Skeletal muscle cell (primary cell): ENCODE results near the gene KLK5.
"Not testable (repeated sequence)": the region's sequence is repeated elsewhere in the genome, so short reads cannot be mapped to it uniquely, and the experiment has no call there.

Source experiments
- DNase-seq: peaks from one replicate; pipeline ENCODE4 v3.0.0-alpha.2; 2010; ENCODE audit warnings: low read depth
- H3K4me3 ChIP-seq: 2 replicates; pipeline ENCODE4 v1.5.1; 2011; ENCODE audit warnings: low read depth, mild to moderate bottlenecking, control low read depth, low read length, moderate library complexity

Gene KLK5

DNA sequence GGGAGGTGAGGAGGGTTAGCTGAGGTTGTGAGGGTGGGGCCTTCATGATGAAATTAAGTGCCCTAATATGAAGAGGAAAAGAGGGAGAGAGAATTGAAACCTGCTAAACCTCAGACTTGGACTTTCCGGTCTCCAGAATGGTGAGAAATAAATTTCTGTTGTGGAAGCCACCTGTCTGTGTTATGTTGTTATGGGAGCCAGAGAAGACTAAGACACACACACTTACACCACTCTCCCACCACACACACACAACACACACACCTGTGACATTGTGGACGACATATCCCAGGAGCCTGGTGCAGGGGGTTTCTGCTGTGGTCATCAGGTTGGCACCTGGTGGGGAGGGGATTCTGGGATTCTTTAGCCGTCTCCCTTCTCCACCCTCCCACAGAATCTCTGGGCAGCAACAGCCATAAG, 55.6 kb downstream of the KLK5 start:
- H3K4me3 ChIP-seq, result no peak overlapping the region
- no peak for DNase-seq

DNA sequence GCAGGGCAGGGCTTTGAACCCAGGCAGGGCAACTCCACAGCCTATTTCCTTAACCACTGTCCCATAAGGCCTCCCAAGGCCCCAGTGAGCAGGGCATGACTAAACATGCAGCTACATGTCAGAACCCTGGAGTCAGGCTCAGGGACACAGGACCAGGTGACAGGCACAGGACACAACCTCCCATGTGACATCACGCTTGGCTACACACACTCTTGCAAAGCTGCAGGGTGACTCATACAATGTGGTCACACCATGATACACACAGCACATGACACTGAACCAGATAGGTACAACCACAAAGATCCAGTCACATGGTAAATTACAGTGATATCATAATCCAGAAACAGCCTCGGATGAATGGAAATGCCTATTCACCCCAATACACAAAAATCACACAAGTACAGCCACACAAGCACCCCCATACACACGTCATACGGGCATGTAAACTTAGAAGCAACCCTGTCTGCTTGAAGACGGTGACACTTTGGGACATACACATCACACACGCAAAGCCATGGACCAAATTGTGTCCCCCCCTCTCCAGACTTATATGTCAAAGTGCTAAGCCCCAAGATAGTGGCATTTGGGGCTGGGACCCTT, 56.1 kb downstream of the KLK5 start:
- DNase-seq, result no peak
- H3K4me3 ChIP-seq, result no peak overlapping the region

DNA sequence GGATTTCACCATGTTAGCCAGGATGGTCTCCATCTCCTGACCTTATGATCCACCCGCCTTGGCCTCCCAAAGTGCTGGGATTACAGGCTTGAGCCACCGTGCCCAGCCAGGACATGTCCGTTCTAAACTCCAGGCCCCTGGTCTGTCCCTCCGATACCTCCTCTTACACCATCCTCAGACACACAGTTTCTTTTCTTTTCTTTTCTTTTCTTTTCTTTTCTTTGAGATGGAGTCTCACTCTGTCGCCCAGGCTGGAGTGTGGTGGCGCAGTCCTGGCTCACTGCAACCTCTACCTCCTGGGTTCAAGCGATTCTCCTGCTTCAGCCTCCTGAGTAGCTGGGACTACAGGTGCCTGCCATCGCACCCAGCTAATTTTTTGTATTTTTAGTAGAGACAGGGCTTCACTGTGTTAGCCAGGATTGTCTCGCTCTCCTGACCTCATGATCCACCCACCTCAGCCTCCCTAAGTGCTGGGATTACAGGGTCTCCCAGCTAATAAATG, 56.7 kb downstream of the KLK5 start:
- not testable (repeated sequence) for H3K4me3 ChIP-seq, DNase-seq

DNA sequence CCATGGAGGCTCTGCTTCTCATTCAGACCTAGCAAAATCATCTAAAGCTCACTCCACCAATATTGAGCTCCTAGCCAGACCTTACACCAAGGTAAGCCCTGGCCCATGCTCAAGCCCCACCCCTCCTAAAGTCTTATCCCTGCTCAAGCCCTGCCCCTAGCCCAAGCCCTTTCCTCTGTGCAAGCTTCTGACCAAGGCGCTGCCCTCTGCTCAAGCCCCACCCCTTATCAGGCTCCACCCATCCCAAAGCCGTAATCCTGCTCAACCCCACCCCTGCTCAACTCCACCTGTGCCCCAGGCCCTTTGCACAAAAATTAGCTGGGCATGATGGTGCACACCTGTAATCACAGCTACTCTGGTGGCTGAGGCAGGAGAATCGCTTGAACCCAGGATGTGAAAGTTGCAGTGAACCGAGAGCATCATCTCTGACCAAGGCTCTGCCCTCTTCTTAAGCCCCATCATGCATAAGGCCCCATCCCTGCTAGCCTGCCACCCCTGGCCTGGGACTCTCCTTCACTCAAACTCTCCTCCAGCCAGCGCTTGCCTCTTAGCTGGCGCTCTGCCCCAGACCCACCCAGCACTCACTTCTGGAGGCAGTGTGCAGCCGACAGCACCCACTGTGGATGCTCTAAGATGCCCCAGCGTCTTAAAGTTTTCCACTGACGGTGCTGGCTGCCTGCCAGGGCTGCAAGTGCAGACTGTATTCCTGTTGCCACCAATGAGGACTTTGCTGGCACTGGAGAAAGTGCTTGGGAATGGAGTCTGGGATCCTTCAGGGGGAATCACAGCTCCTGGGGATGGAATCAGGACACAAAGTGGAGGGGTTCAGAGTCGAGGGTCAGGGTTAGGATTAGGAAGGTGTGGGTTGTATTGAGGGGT, 58.1 kb downstream of the KLK5 start:
- no peak overlapping the region for H3K4me3 ChIP-seq
- no peak for DNase-seq
